Activated CD8-positive, alpha-beta memory T cell treated with anti-CD3 and anti-CD28 coated beads for 36 hours (primary cell): Measurements from ENCODE around the gene TMEM273. TPM values are rescaled to one million over a fixed set of nuclear protein-coding genes. Genes with fewer than 3 reads are reported as not detected.

Experiments
- CTCF ChIA-PET: fragments of 350-600 bp; sonication (Branson Sonifier 250); formaldehyde crosslinking; loops from one replicate; lab custom pipeline; 2021; ENCODE audit warnings: antibody characterized with exemption; lab: Charles Lee
- POLR2A ChIA-PET: fragments of 350-600 bp; sonication (Branson Sonifier 250); formaldehyde crosslinking; loops from one replicate; lab custom pipeline; 2021; ENCODE audit warnings: antibody characterized with exemption; lab: Charles Lee
- total RNA-seq, 2 experiments: library from RNA; stranded (reverse); gene quantifications; one replicate each; pipeline ENCODE4 v1.2.3, GENCODE V29; 2021

TMEM273 gene
- total RNA-seq, result 10 to 100 TPM; 78.7 to 79.5 TPM

- ChIA-PET CTCF (no interaction called here), POLR2A (no interaction called here)
Measured at GRCh38 chr10:49187950-49188761, at the start of gene TMEM273. TSS of gene TMEM273 (minus strand) at chr10:49188391. CDS start at chr10:49188336, 55 bp downstream.

GRCh38 chr10:49237985-49238384 is 49.8 kb upstream of the TMEM273 start:
- ChIA-PET CTCF (no interaction called here), POLR2A (no interaction called here)

DNA sequence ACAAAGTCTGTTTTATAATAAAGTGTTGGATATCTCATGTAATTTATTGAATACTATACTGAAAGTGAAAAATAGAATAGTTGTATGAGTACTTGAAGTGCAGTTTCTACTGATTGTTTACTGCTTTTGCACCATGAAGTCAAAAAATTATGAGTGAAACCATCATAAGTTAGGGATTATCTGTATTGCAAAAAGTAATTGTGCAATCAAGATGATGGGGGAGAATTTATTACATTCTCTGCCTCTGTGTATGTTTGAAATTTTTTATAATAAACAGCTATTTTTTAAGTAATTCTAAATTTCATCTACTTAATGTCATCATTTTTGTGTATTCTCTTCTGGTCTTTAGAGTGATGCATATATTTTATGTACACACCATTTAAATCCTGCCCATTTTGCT is 47.2 kb upstream of the TMEM273 start:
- ChIA-PET CTCF (no interaction called here), POLR2A (no interaction called here)

- ChIA-PET CTCF (no interaction called here), POLR2A (no interaction called here)
Measured at GRCh38 chr10:49231086-49231820, 43.1 kb upstream of the TMEM273 start.

DNA sequence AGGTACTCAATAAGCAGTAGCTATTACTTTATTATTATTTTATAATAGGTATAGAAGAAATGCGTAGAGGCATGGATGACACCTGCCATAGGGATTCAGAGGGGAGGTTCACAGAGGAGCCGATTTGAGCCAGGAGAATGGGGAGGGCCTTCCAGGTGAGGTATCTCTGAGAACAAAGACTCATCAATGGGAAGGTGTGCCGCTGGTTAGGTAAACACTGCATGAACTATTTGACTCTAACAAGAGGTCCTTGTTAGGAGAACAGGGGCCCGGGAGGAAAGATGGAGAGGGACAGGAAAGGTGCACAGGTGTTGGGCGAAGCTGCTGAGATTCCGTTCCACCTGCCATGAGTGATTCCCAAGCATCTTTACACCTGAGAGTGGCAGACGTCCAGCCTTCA is 41.8 kb upstream of the TMEM273 start:
- POLR2A ChIA-PET, result no interaction called here
- CTCF ChIA-PET, result no interaction called here

- POLR2A ChIA-PET, result no interaction called here
- CTCF ChIA-PET, result no interaction called here
Measured at GRCh38 chr10:49228677-49229076, 40.5 kb upstream of the TMEM273 start.

DNA sequence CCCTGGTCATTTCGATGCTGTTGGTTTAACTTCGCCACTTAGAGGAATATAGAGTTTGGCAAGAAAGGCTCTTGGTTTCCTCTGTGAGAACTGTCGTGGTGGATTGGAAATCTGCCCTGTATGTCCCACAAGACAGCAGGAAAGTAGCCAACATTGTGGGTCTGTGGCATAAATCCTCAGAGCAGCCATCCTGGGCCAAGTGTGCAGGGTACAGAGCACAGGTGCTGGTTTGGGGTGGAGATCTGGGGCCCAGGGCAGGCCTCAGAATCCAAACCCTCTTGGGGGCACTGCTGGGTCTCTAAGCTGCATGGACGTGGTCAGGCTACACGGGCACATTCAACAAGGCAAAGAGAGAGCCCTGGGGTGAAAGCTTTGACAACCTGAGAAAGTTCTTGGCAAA is 39.2 kb upstream of the TMEM273 start:
- POLR2A ChIA-PET, result no interaction called here

DNA sequence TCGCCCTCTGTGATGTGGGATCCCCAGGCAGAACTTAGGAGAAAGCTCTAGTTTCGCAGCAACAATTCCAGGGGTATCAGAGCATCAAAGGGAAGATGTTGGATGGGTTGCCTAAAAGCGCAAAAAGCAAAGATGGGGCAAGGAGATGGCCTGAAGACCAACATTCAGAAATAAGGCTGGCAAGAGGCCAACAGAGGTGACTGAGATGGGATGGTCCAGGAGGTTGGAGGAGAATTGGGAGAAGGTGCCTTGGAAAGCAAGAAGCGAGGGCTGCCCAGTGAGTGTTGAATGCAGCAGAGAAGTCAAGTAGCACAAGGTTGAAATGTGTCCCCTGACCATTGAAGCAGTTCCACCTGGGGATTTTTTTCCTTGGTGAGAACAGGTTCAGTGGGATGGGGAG is 38.4 kb upstream of the TMEM273 start:
- CTCF ChIA-PET, result no interaction called here
- POLR2A ChIA-PET, result no interaction called here

More for the DNA sequence above, 39.2 kb upstream of the TMEM273 start:
- CTCF ChIA-PET, result no interaction called here

DNA sequence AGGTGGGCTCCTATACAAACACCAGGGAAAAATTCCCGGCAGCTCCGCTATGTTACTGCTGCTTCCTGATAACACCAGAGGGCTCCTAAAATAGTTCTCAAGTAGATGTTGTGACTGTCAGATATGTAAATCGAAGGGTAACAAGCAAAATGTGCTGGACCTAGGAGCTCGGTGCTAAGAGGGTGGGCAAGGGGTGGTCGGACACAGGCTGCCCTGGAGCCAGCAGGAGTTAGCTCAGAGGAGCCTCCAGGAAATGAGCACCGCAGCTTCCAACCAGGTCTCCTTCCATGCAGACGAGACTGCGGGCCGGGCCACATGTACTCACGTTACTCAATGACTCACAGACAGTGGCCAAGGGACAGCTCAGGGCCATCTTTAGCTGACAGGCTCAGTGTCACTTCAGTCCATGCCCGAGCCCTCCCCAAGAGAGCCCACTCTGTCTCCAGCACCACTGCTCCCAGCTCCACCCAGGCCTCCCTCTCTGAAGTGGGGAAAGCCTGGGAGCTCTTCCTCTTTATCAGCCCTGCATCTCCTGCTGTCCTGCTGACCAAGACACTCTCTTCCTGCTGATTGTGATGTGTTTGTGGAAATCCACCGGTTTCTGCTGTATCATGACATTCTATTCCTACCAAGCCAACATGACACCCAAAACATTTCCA is 37.2 kb upstream of the TMEM273 start:
- POLR2A ChIA-PET, result no interaction called here
- CTCF ChIA-PET, result no interaction called here

DNA sequence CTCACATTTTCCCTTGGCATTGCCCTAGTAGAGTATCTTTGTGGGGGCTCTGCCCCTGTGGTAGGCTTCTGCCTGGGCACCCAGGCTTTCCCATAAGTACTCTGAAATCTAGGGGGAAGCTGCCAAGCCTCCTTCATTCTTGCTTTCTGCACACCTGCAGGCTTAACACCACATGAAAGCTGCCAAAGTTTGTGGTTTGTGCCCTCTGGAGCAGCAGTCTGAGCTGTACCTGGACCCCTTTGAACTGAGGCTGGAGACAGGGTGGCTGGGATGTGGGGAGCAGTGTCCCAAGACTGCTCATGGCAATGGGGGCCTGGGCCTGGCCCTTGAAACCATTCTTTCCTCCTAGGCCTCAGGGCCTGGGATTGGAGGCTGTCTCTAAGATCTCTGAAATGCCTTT is 35.0 kb upstream of the TMEM273 start:
- CTCF ChIA-PET, result no interaction called here
- POLR2A ChIA-PET, result no interaction called here

- ChIA-PET POLR2A (no interaction called here), CTCF (no interaction called here)
Measured at GRCh38 chr10:49222170-49222569, 34.0 kb upstream of the TMEM273 start.

DNA sequence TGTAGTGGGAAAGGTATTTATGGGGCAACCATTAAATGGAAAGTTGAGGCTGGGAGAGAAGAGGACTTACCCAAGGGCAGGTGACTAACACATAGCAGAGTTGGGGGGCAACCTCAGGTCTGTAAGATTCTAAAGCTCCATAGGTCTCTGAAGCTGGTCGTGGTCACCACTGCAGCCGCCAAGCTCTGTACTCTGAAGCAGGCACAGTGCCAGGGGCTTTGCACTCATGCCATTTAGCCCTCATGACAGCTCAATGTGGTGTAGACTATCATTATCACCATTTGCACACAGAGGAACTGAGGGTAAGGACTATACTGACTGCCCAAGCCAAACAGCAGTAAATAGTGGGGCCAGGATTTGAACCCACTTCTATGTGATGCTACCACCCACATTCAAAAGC is 32.5 kb upstream of the TMEM273 start:
- ChIA-PET CTCF (no interaction called here), POLR2A (no interaction called here)

- CTCF ChIA-PET, result no interaction called here
- POLR2A ChIA-PET, result no interaction called here
Measured at GRCh38 chr10:49220031-49220430, 31.8 kb upstream of the TMEM273 start.

DNA sequence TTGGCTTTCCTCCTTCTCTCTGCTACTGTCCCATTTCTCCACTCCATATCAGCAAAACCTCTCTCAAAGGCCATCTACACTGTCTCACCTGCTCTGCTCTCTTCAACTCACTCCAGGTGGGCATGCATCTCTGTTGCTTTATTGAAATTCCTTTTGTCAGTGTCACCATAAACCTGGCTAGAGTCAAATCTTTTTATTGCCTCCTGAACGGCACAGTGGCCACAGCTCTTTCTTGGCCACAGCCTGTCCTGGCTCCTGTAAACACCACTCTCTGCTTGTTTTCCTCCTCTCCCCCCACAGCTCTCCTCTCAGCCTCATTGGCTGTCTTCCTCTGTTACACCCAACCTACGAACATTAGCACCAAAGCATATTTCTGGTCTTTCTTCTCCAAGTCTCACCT is 31.1 kb upstream of the TMEM273 start:
- ChIA-PET POLR2A (no interaction called here), CTCF (no interaction called here)

DNA sequence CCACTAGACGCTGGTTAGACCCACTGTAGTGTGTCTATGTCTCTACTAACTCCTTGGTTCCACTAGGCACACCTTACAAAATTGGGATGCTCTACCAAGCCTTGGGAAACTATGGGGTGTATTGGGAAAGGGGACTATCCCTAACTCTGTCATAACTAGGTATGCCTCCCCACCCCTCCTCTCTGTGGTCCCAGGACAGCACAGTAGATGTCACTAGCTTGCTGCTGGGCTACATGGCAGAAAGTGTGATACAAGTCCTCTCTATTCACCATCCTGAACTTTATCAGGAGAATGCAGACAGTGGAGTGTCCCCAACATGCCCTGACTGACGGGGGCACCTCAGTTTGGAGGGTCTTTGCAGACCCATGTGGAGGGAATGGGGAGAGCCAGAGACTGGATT is 30.3 kb upstream of the TMEM273 start:
- ChIA-PET CTCF (no interaction called here), POLR2A (no interaction called here)

DNA sequence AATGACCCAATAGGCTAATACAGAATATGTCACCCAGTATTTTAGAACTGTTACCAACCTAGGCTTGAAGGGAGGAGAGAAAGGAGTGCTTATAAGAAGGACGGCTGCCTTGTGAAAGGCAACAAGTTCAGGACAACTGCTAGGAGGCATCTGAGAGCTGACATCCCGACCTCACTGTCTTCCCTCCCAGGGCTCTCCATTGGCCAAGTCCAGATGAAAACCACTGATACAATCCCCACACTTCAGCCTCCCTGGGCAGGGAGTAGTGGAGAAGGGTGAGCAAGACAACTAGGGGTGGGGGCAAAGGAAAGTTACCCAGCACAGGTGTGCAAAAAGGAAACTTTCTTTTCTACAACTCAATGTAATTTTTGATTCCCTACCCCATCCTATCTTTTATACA is 29.5 kb upstream of the TMEM273 start:
- CTCF ChIA-PET, result no interaction called here
- POLR2A ChIA-PET, result no interaction called here

- ChIA-PET CTCF (no interaction called here), POLR2A (no interaction called here)
Measured at GRCh38 chr10:49213211-49213610, 25.0 kb upstream of the TMEM273 start.

- CTCF ChIA-PET, result interaction anchor here (0.6 kb wide), 1 partner anchor 80 kb away, joined by 3 read pairs; no protein-coding TSS in a partner anchor
- POLR2A ChIA-PET, result no interaction called here
Measured at GRCh38 chr10:49212783-49213182, 24.6 kb upstream of the TMEM273 start.

- CTCF ChIA-PET, result interaction anchor here (0.6 kb wide), 1 partner anchor 79 kb away, joined by 3 read pairs; no protein-coding TSS in a partner anchor
- POLR2A ChIA-PET, result no interaction called here
Measured at GRCh38 chr10:49212076-49212475, 23.9 kb upstream of the TMEM273 start.

DNA sequence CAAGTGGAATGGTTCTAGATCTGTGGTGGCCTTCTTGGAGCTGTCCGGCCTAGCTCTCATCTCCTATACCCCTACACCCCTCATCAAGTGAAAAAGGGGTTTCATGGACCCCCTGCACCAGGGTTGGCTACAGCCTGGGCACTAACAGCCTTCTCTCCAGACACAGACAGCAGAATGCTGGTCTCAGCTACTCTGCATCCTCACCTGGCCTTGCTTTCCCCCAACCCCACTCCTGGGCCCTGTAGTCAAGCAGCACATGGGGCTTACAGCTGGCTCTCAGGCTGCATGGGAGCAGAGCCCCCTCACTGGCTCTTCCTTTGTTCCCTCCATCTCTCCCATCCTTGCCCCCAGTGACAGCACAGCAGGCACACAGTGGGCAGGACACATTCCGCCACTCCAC is 20.8 kb upstream of the TMEM273 start:
- CTCF ChIA-PET, result no interaction called here
- POLR2A ChIA-PET, result no interaction called here
